ENCODE data around the gene REXO1. TPM values are rescaled to one million over a fixed set of nuclear protein-coding genes. Genes with fewer than 3 reads are reported as not detected.

Gene REXO1
- total RNA-seq, 1 experiment from 2014 or later = 56.8 TPM

DNA sequence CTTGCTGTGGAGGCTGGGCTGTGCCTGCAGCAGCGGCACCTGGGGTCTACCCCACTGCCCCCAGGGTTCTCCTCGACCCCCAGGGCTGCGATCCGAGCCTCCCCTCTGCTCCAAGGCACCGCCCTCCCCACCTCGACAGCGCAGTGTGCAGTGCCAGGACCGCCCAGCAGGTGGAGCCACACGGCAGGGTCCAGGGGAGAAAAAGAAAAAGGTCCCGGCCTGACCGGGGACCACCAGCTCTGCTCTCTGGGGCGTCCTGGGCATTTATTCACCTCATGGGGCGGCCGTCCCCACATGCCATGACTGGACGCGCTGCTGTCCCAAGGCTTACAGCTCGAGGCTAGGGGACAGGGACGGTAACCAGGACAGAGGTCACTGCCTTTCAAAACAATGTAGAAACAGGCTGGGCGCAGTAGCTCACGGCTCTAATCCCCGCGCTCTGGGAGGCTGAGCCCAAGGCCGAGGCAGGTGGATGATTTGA, 10.6 kb downstream of the REXO1 start:
- Histone ChIP-seq H2AFZ (ENCODE audit: low read length) (no peak overlapping the region), H3K4me2 (ENCODE audit: insufficient read depth, insufficient read length, low read length) (no peak overlapping the region), H3K56ac (ENCODE audit: insufficient read length, low read depth, low read length) (no peak overlapping the region), H4K8ac (replicated peaks; ENCODE audit: insufficient read length, low read depth, low read length) (no peak overlapping the region), H3K27ac (ENCODE audit: insufficient read length, low read depth, low read length) (no peak overlapping the region), H3K4me1 (ENCODE audit: insufficient read depth, low read length) (no peaks in the 10 kb centered on the region), H2BK5ac (ENCODE audit: insufficient read length, low read length) (no peak overlapping the region), H4K91ac (ENCODE audit: insufficient read length, low read depth, low read length) (no peak overlapping the region), H3K27me3 (ENCODE audit: insufficient read depth, low read length) (no peaks in the 10 kb centered on the region), H3K79me1 (ENCODE audit: insufficient read depth, low read depth, low read length, poor library complexity, severe bottlenecking) (peaks cover 11% of the 10 kb centered on the region), H3K14ac (ENCODE audit: insufficient read depth, low read length) (no peak overlapping the region), H2BK12ac (ENCODE audit: insufficient read length, low read depth, low read length) (no peak overlapping the region), H3T11ph (ENCODE audit: low read length) (no peak overlapping the region), H4K20me1 (ENCODE audit: control insufficient read depth, insufficient read depth, insufficient read length) (peaks cover 4% of the 10 kb centered on the region), H4K5ac (ENCODE audit: insufficient read length, low read depth, low read length) (no peak overlapping the region), H3K9ac (ENCODE audit: extremely low read depth, insufficient read length, low read length) (no peak overlapping the region), H2AK5ac (ENCODE audit: insufficient read length, low read length) (no peak overlapping the region), H3K9me3 (ENCODE audit: control insufficient read depth, low read depth, low read length) (no peaks in the 10 kb centered on the region), H2BK20ac (ENCODE audit: low read depth, low read length, poor library complexity, severe bottlenecking) (no peak overlapping the region), H3K23ac (ENCODE audit: insufficient read length, low read depth, low read length) (no peak overlapping the region), H2BK120ac (ENCODE audit: low read depth, low read length, poor library complexity, severe bottlenecking) (no peak overlapping the region), H3K4ac (ENCODE audit: low read depth, low read length) (no peak overlapping the region), H2BK15ac (ENCODE audit: low read depth, low read length) (no peak overlapping the region), H3K18ac (ENCODE audit: insufficient read length, low read depth, low read length) (no peak overlapping the region), H3K79me2 (ENCODE audit: insufficient read depth, low read length) (peaks cover 6% of the 10 kb centered on the region; the same call in 1 of the 2 replicates), H3K23me2 (ENCODE audit: insufficient read length, low read depth, low read length, poor library complexity, severe bottlenecking) (no peaks in the 10 kb centered on the region)
- H3K27me3 Mint-ChIP-seq (ENCODE audit: low read depth) = no peaks in the 10 kb centered on the region
- peaks cover 0 to 4% (median 0%) of the 10 kb centered on the region in 3 experiments; a peak in 1 of 7 replicates for H3K36me3 Mint-ChIP-seq (ENCODE audit: insufficient read depth in 1 of 3, low read depth in 3 of 3)
- TF ChIP-seq, protein P1, sequence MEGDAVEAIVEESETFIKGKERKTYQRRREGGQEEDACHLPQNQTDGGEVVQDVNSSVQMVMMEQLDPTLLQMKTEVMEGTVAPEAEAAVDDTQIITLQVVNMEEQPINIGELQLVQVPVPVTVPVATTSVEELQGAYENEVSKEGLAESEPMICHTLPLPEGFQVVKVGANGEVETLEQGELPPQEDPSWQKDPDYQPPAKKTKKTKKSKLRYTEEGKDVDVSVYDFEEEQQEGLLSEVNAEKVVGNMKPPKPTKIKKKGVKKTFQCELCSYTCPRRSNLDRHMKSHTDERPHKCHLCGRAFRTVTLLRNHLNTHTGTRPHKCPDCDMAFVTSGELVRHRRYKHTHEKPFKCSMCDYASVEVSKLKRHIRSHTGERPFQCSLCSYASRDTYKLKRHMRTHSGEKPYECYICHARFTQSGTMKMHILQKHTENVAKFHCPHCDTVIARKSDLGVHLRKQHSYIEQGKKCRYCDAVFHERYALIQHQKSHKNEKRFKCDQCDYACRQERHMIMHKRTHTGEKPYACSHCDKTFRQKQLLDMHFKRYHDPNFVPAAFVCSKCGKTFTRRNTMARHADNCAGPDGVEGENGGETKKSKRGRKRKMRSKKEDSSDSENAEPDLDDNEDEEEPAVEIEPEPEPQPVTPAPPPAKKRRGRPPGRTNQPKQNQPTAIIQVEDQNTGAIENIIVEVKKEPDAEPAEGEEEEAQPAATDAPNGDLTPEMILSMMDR (conservative IDR thresholded peaks at IDR 0.05) = peak; percentile 98
- no peaks in the 10 kb centered on the region; a peak in 1 of 5 replicates for H3K9me3 Mint-ChIP-seq
- peak; percentile 76 for DNase-seq
- no peak overlapping the region for H3K4me3 Mint-ChIP-seq
- no CpG with 5 or more reads among the region's 23 CpGs for WGBS (ENCODE audit: extremely low coverage, insufficient read length, low lambda C conversion rate)
- no peak overlapping the region for H3K27ac Mint-ChIP-seq
- H3K4me1 Mint-ChIP-seq = peaks cover 2 to 8% of the 10 kb centered on the region in 2 experiments; a peak in 2 of 4 replicates
